OCI-LY7 (cell line): ENCODE data around the gene RMND5A.

Experiments
- CTCF ChIP-seq: fragments of 200-600 bp; sonication (generic); conservative IDR thresholded peaks from 2 replicates; pipeline ENCODE4 v1.5.1; 2014; ENCODE audit warnings: mild to moderate bottlenecking, antibody characterized with exemption, low read length, moderate library complexity, mixed read lengths
- EZH2phosphoT487 ChIP-seq: fragments of 200-600 bp; sonication (generic); IDR thresholded peaks from 2 replicates; pipeline ENCODE4 v1.6.1; 2018; ENCODE audit warnings: low read depth, borderline replicate concordance, mild to moderate bottlenecking, mixed run types, antibody characterized with exemption, low read length, moderate library complexity, mixed read lengths

GRCh38 chr2:86779971-86780370 lies 59.9 kb downstream of the RMND5A start:
- TF ChIP-seq CTCF, result no peak
- TF ChIP-seq EZH2phosphoT487, result no peak
